CD14-positive monocyte (primary cell): ENCODE data around the gene GIMAP8. TPM values are rescaled to one million over a fixed set of nuclear protein-coding genes. Genes with fewer than 3 reads are reported as not detected.

Experiments used
- DNase-seq, 3 donors: peaks; one replicate each; pipeline ENCODE4 v3.0.0-alpha.2; 2011 to 2022
- H2AFZ ChIP-seq: 2 replicates; pipeline ENCODE4 v1.6.0; 2012; ENCODE audit warnings: mild to moderate bottlenecking, low read depth, low read length, inconsistent platforms; ENCODE audit not compliant: insufficient read depth, poor library complexity, severe bottlenecking
- H3K27ac ChIP-seq, 2 donors: 1 replicate in 1 of 2; 2 replicates in 1 of 2; pipeline ENCODE4 v1.5.1; 2012 to 2013; ENCODE audit warnings: low read length in 2 of 2, control low read depth in 1 of 2, inconsistent platforms in 1 of 2, low read depth in 1 of 2, mild to moderate bottlenecking in 1 of 2
- H3K27me3 ChIP-seq, 2 donors: one replicate each; pipeline versions ENCODE4 v1.6.0 to v1.6.1; 2011 to 2013; ENCODE audit warnings: low read length in 2 of 2; ENCODE audit not compliant: control insufficient read depth in 2 of 2, insufficient read depth in 2 of 2
- H3K36me3 ChIP-seq, 2 donors: replicated peaks in 1 of 2; 1 replicate in 1 of 2; 2 replicates in 1 of 2; pipeline versions ENCODE4 v1.5.1 to v1.6.1; 2012 to 2013; ENCODE audit warnings: low read length in 2 of 2, control low read depth in 1 of 2, inconsistent platforms in 1 of 2, mild to moderate bottlenecking in 1 of 2; ENCODE audit not compliant: insufficient read depth in 2 of 2, control insufficient read depth in 1 of 2
- H3K4me1 ChIP-seq, 2 donors: 1 replicate in 1 of 2; 2 replicates in 1 of 2; pipeline versions ENCODE4 v1.5.1 to v1.6.1; 2012 to 2013; ENCODE audit warnings: low read length in 2 of 2, control low read depth in 1 of 2, inconsistent platforms in 1 of 2, mild to moderate bottlenecking in 1 of 2, moderate library complexity in 1 of 2; ENCODE audit not compliant: insufficient read depth in 2 of 2, control insufficient read depth in 1 of 2
- H3K4me2 ChIP-seq: replicated peaks from 2 replicates; pipeline ENCODE3; 2012; ENCODE audit warnings: low read length, moderate library complexity, mild to moderate bottlenecking; ENCODE audit not compliant: poor library complexity, severe bottlenecking; ENCODE audit errors: extremely low read depth
- H3K4me3 ChIP-seq, 3 experiments: fragments of 200-600 bp in 1 of 3; sonication (generic) in 1 of 3; replicated peaks in 1 of 3; 1 replicate in 2 of 3; 2 replicates in 1 of 3; pipeline ENCODE4 v1.5.1; 2011 to 2013; ENCODE audit warnings: low read length in 3 of 3, mild to moderate bottlenecking in 3 of 3, control low read depth in 2 of 3, low read depth in 2 of 3, inconsistent platforms in 1 of 3, moderate library complexity in 1 of 3
- H3K79me2 ChIP-seq: 2 replicates; pipeline ENCODE4 v1.6.0; 2012; ENCODE audit warnings: mild to moderate bottlenecking, control low read depth, inconsistent platforms, low read length, moderate library complexity; ENCODE audit not compliant: insufficient read depth
- H3K9ac ChIP-seq: 2 replicates; pipeline ENCODE4 v1.6.0; 2017; ENCODE audit warnings: low read length, mild to moderate bottlenecking; ENCODE audit not compliant: insufficient read depth, poor library complexity, severe bottlenecking
- H3K9me3 ChIP-seq, 2 donors: replicated peaks in 1 of 2; 1 replicate in 1 of 2; 2 replicates in 1 of 2; pipeline versions ENCODE4 v1.5.1 to v1.6.1; 2012 to 2013; ENCODE audit warnings: low read length in 2 of 2, control low read depth in 1 of 2; ENCODE audit not compliant: control insufficient read depth in 1 of 2, insufficient read depth in 1 of 2
- H4K20me1 ChIP-seq: 2 replicates; pipeline ENCODE4 v1.6.0; 2012; ENCODE audit warnings: mild to moderate bottlenecking, low read length, control low read depth, moderate library complexity; ENCODE audit not compliant: insufficient read depth
- H3K27ac Mint-ChIP-seq, 7 donors: one replicate each; pipeline ENCODE4 v1.8.0; 2020; ENCODE audit warnings: mild to moderate bottlenecking in 7 of 7, mixed read lengths in 7 of 7, moderate library complexity in 6 of 7, inconsistent platforms in 2 of 7
- H3K27me3 Mint-ChIP-seq, 3 donors: one replicate each; pipeline ENCODE4 v1.8.0; 2021 to 2022; ENCODE audit warnings: low read depth in 3 of 3, mild to moderate bottlenecking in 3 of 3, mixed read lengths in 3 of 3, moderate library complexity in 3 of 3, inconsistent platforms in 1 of 3
- H3K36me3 Mint-ChIP-seq, 2 donors: one replicate each; pipeline ENCODE4 v1.8.0; 2020; ENCODE audit warnings: mixed read lengths in 2 of 2, inconsistent platforms in 1 of 2, mild to moderate bottlenecking in 1 of 2
- H3K4me1 Mint-ChIP-seq: one replicate; pipeline ENCODE4 v1.8.0; 2020; ENCODE audit warnings: mild to moderate bottlenecking, mixed read lengths
- H3K4me3 Mint-ChIP-seq, 2 donors: one replicate each; pipeline ENCODE4 v1.8.0; 2020; ENCODE audit warnings: mild to moderate bottlenecking in 2 of 2, mixed read lengths in 2 of 2, moderate library complexity in 1 of 2
- H3K9me3 Mint-ChIP-seq, 7 donors: one replicate each; pipeline ENCODE4 v1.8.0; 2020 to 2022; ENCODE audit warnings: mixed read lengths in 7 of 7, mild to moderate bottlenecking in 6 of 7, moderate library complexity in 6 of 7, inconsistent platforms in 2 of 7
- CTCF ChIP-seq: fragments of 200-600 bp; IDR thresholded peaks from one replicate; pipeline ENCODE4 v1.8.0; 2022; ENCODE audit warnings: antibody characterized with exemption, mild to moderate bottlenecking
- WGBS: methylation state at CpG from one replicate; pipeline ENCODE4 v1.1.5; 2013; ENCODE audit warnings: missing lambda C conversion rate; ENCODE audit not compliant: insufficient coverage; 5-methylcytosine and 5-hydroxymethylcytosine counted together
- intact Hi-C, 2 donors: fragments of 100-400 bp; cut with micrococcal nuclease; formaldehyde crosslinking; loops; one replicate each; pipeline versions ENCODE4 v1.15.0 to v1.15.1; 2023
- polyA plus RNA-seq, 3 donors: library from polyadenylated mRNA; depleted of rRNA in 1 of 3; unstranded in 2 of 3; stranded (reverse) in 1 of 3; fragments of 300-500 nt in 2 of 3; fragments of >200 nt in 1 of 3; fragmentation: Illumina TruSeq in 2 of 3; gene quantifications; 1 replicate in 2 of 3; 2 replicates in 1 of 3; pipeline ENCODE4 v1.2.3, GENCODE V29; 2012 to 2021

Gene GIMAP8
- polyA plus RNA-seq, 3 donors = 12.0 to 26.8 (median 22.5) TPM

- H2AFZ ChIP-seq = no peak overlapping the region
- Mint-ChIP-seq H3K4me1 (peaks cover 53% of the 10 kb centered on the region), H3K27me3 (peaks cover 28 to 51% (median 43%) of the 10 kb centered on the region in 3 donors), H3K27ac (peak overlapping the region in 1 of 7 donors; percentile 28), H3K36me3 (no peaks in the 10 kb centered on the region), H3K9me3 (peaks cover 0 to 11% (median 4%) of the 10 kb centered on the region in 7 donors), H3K4me3 (peak overlapping the region in 1 of 2 donors; percentile 72)
- H3K27me3 ChIP-seq = peaks cover 0 to 21% of the 10 kb centered on the region in 2 donors
- no peaks in the 10 kb centered on the region for H3K79me2 ChIP-seq
- H3K4me2 ChIP-seq = no peak overlapping the region
- TF ChIP-seq CTCF = no peak
- H3K9ac ChIP-seq = no peak overlapping the region
- 89% methylated on average over 2 of the region's 7 CpGs for WGBS
- H3K36me3 ChIP-seq = no peaks in the 10 kb centered on the region
- H3K27ac ChIP-seq = no peak overlapping the region
- H3K4me3 ChIP-seq = no peak overlapping the region
- no peak for DNase-seq
- intact Hi-C loops = no loop called here
- H3K4me1 ChIP-seq = peaks cover 44 to 47% of the 10 kb centered on the region in 2 donors
- H3K9me3 ChIP-seq = no peaks in the 10 kb centered on the region
- H4K20me1 ChIP-seq = peaks cover 24% of the 10 kb centered on the region
Measured at GRCh38 chr7:150431839-150432658, 18.4 kb upstream of the GIMAP8 start.

DNA sequence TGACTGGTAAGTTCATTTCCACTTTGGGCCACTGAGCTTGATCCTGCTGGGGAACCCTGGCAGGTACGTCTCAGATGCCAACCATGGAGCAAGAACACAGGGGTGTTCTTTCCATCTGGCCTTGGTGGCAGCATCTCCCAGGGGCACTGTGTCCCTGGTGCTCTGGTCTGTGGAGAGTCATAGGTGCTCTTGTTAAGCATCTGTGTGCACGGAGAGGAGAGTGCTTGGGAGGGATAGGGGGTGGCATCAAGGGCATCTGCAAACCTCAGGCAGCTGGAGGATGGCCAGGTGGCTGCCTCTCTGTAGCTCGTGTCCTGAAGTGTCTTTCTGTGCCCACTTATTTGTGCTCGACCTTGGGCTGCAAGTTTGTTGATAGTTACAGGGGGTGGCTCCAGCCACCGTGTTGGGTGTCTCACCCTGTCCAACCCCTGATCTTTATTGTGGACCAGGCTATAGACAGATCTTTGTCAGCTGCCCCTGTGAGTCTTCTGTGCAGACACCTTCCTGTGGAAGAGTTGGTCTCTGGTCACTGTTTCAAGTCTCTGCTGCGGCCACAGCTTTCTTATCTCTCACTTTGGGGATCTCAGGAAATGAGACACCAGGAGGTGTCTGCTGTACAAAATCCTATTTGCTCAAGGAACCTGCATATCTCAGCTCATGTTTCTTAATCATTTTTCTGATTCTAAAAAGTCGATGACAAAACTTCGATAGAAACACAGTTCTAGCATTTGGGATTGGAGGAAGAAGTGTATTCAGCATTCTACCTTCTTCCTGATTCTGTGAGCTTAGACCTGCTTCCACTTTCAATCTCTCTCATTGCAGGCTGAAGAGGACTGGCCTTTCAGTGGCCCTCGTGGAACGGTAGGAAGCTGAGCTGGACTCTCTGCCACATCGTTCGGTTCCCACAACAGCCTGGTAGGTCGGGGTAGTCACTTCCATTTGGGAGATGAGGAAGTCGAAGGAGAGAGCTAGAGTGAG, 17.2 kb upstream of the GIMAP8 start:
- peak; percentile 60 to 83 (median 67) for DNase-seq
- intact Hi-C loops = no loop called here
- Histone ChIP-seq H3K79me2 (no peaks in the 10 kb centered on the region), H3K4me3 (peak overlapping the region in 1 of 3 experiments; percentile 35), H3K4me2 (peak overlapping the region; percentile 62), H3K9ac (no peak overlapping the region), H3K27me3 (peaks cover 0 to 21% of the 10 kb centered on the region in 2 donors), H3K9me3 (no peaks in the 10 kb centered on the region), H3K36me3 (no peaks in the 10 kb centered on the region), H3K4me1 (peaks cover 44 to 47% of the 10 kb centered on the region in 2 donors), H4K20me1 (peaks cover 24% of the 10 kb centered on the region), H3K27ac (no peak overlapping the region), H2AFZ (no peak overlapping the region)
- 54% methylated on average over 11 of the region's 14 CpGs for WGBS
- H3K4me3 Mint-ChIP-seq = peak overlapping the region; percentile 63 to 91
- H3K27ac Mint-ChIP-seq = peak overlapping the region in 4 of 7 donors; percentile 34 to 89 (median 63)
- peaks cover 0 to 11% (median 4%) of the 10 kb centered on the region in 7 donors for H3K9me3 Mint-ChIP-seq
- H3K27me3 Mint-ChIP-seq = peaks cover 28 to 50% (median 47%) of the 10 kb centered on the region in 3 donors
- H3K4me1 Mint-ChIP-seq = peaks cover 49% of the 10 kb centered on the region
- H3K36me3 Mint-ChIP-seq = no peaks in the 10 kb centered on the region
- TF ChIP-seq CTCF = no peak
